GM06990 (cell line): Measurements from ENCODE around the gene WDFY2.
A peak's percentile ranks its signal among the peaks of the same experiment; 100 is the strongest.

Experiments
- DNase-seq: peaks from one replicate; pipeline ENCODE4 v3.0.0-alpha.2; 2011; ENCODE audit not compliant: insufficient read length; ENCODE audit errors: extremely low read depth
- H3K27me3 ChIP-seq: replicated peaks from 2 replicates; pipeline ENCODE4 v1.6.0; 2011; ENCODE audit warnings: low read length; ENCODE audit not compliant: control insufficient read depth, insufficient read depth
- H3K36me3 ChIP-seq: 2 replicates; pipeline ENCODE4 v1.5.1; 2011; ENCODE audit warnings: low read length; ENCODE audit not compliant: control insufficient read depth, insufficient read depth
- H3K4me3 ChIP-seq: replicated peaks from 2 replicates; pipeline ENCODE4 v1.5.1; 2011; ENCODE audit warnings: low read depth, mild to moderate bottlenecking, control low read depth, low read length
- CTCF ChIP-seq: IDR thresholded peaks from 2 replicates; pipeline ENCODE4 v1.5.1; 2011; ENCODE audit warnings: low read length, control low read depth, mild to moderate bottlenecking, inconsistent platforms; ENCODE audit not compliant: insufficient read depth, poor library complexity, severe bottlenecking

Gene WDFY2

DNA sequence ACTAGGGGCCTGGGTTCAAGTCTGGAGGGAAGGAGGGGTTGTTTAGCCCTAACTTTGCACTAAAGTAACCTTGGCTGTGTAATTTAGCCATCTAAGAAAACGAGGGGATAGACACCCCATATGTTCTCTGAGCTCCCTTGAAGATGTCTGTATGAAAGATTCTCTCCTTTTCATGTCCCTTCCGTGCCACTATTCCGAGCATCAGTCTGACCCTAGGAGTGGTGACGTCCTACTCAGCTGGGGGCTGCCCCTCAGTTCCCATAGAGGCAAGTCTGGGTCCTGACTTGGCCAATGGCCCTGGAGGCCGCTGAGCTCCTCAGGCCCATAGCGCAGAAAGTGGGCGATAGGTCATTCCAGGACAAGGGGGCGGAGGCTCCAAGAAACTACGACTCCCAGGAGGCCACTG is 790 bp upstream of the WDFY2 start:
- H3K4me3 ChIP-seq, result peak overlapping the region; percentile 68
- no peaks in the 10 kb centered on the region for H3K36me3 ChIP-seq
- TF ChIP-seq CTCF, result no peak
- no peak for DNase-seq
- no peaks in the 10 kb centered on the region for H3K27me3 ChIP-seq

DNA sequence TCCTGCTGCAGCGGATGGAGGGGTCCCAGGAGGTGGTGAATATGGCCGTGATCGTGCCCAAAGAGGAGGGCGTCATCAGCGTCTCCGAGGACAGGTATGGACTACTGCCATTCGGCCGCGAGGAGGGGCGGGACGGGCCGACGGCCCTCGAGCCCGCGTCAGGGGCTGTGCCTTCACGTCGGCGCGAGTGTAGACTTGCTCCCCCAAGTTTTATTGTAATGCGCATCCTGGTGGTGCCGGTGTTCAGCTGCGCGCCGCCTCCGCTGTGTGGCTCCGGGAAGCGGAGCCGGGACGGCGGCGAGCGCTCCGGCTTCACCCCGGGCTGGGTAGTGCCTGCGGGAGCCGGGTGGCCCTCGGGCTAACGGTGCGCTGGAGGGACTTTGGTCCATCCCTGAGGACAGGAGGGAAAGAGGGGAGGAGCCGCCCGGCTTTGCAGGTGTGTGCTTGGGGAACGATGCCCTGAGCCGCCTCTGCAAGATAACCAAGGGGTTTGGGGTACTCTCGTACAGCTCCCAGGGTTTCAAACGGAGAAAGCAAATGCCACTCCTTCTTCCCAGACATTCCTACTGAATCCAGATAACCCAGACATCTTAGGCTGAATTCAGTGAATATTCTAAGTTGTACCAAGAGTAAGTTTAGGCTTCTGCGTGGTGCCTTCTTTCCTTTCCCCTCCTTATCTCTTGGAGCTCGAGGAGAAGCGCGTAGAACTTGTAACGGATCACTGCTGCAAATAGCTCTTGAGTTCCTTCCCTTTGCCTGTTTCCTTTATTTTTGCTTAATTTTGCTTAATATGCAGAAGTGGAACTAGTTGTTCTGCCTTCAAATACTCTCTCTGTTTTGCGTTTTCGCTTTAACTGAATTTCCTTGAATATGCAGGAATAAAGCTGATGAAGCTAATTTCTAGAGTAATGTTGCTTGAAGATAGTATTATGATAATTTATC is 740 bp downstream of the WDFY2 start:
- peak; percentile 89 for DNase-seq
- TF ChIP-seq CTCF, result no peak

DNA sequence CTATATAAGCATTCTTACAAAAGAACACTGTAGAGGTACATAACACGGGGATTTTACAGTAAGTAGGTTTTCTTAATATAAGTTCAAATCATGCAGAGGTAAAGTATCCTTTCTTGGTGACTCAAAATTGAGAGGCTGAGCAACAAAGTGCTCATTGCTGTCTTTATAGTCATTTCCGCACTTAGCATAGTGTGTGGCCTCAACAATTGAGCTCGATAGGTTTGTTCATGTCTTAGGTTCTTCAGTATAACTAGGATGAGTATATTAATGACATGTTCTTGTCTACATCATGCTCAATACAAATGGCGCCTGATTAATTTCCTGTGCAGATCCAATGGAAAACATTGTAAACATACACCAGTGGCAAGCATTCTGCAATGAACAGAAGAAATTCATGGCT is 1.4 kb downstream of the WDFY2 start:
- no peaks in the 10 kb centered on the region for H3K27me3 ChIP-seq
- no peak for DNase-seq
- no peak for TF ChIP-seq CTCF
- H3K4me3 ChIP-seq, result peak overlapping the region; percentile 88
- H3K36me3 ChIP-seq, result no peaks in the 10 kb centered on the region

More for the DNA sequence above, 740 bp downstream of the WDFY2 start:
- no peaks in the 10 kb centered on the region for H3K36me3 ChIP-seq
- H3K27me3 ChIP-seq, result no peaks in the 10 kb centered on the region
- H3K4me3 ChIP-seq, result peak overlapping the region; percentile 88

DNA sequence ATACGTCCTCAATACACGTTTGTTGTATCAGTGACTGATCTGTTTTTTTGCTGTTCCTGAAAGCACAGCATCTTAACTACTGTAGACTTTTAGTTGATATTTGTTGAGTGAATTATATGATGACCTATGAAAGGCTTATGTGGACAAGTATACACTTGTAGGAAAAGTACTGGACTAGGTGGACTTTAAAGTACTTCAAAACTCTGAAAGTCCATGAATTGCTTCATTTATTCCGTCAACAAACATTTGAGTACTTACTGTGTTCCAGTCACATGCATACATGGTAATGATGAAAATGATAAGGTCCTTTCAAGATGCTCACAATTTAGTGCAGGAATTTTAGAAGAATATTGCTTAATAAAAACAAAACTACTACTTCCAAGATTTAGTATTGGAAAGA is 3.1 kb downstream of the WDFY2 start:
- Histone ChIP-seq H3K36me3 (no peaks in the 10 kb centered on the region), H3K4me3 (no peak overlapping the region), H3K27me3 (no peaks in the 10 kb centered on the region)
- TF ChIP-seq CTCF, result no peak
- DNase-seq, result no peak

DNA sequence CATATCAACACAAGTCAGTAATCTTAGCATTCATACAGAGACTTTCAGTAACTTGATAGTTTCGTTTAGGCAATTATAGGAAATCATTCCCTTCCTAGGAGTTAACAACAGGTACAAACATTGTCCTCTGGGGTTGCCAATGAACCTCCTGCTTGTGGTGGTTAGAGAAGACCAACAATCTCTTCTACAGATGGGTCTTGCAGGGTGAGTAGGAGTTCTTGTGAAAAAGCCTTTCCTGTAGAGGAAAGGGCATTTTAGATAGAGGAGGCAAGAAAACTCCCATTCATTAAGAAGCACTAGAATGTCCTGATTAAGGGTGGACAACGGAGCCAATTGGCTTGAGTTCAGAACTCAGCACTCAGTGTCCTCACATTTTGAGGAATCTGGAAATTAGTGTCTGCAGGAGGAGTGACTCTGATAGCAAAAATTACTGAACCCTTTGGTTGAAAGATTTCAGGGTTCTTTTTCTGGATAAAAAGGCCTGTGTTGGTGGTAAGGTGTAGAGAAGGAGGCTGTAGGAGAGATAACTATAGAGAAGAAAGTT is 4.2 kb downstream of the WDFY2 start:
- no peak for TF ChIP-seq CTCF
- no peak overlapping the region for H3K4me3 ChIP-seq
- H3K27me3 ChIP-seq, result no peaks in the 10 kb centered on the region
- no peaks in the 10 kb centered on the region for H3K36me3 ChIP-seq
- no peak for DNase-seq
